GM23338 (cell line): ENCODE results near the gene OAS3. TPM values are rescaled to one million over a fixed set of nuclear protein-coding genes. Genes with fewer than 3 reads are reported as not detected.

Experiments
- ATAC-seq: fragments of 200-7000 bp; cut with Tn5 transposase; 3 replicates; pipeline ENCODE4 v1.9.1; 2020
- DNase-seq: peaks from one replicate; pipeline ENCODE4 v3.0.0-alpha.2; 2015; ENCODE audit warnings: low spot score
- H2AFZ ChIP-seq: fragments of 200-600 bp; sonication (generic); 2 replicates; pipeline ENCODE4 v1.8.0; 2016; ENCODE audit warnings: antibody characterized with exemption, mild to moderate bottlenecking, moderate library complexity
- H3F3A ChIP-seq: fragments of 200-600 bp; sonication (generic); replicated peaks from 2 replicates; pipeline ENCODE4 v1.8.0; 2017; ENCODE audit warnings: antibody characterized with exemption, mixed run types, low read depth
- H3K27ac ChIP-seq: fragments of 200-600 bp; sonication (generic); 2 replicates; pipeline ENCODE4 v1.6.1; 2016; ENCODE audit warnings: low read depth
- H3K27me3 ChIP-seq: fragments of 200-600 bp; sonication (generic); 2 replicates; pipeline ENCODE4 v1.8.0; 2016; ENCODE audit warnings: mild to moderate bottlenecking, mixed run types, moderate library complexity; ENCODE audit not compliant: insufficient read depth
- H3K36me3 ChIP-seq: fragments of 200-600 bp; sonication (generic); 2 replicates; pipeline ENCODE4 v1.8.0; 2016; ENCODE audit warnings: mild to moderate bottlenecking; ENCODE audit not compliant: insufficient read depth
- H3K4me1 ChIP-seq: fragments of 200-600 bp; sonication (generic); 2 replicates; pipeline ENCODE4 v1.8.0; 2016; ENCODE audit warnings: mild to moderate bottlenecking, moderate library complexity; ENCODE audit not compliant: insufficient read depth
- H3K4me2 ChIP-seq: fragments of 200-600 bp; sonication (generic); 2 replicates; pipeline ENCODE4 v1.7.1; 2017; ENCODE audit warnings: mixed run types
- H3K4me3 ChIP-seq: fragments of 200-600 bp; sonication (generic); 2 replicates; pipeline ENCODE4 v1.6.1; 2016; ENCODE audit warnings: mixed run types
- H3K79me2 ChIP-seq: fragments of 200-600 bp; sonication (generic); replicated peaks from 2 replicates; pipeline ENCODE4 v1.8.0; 2017; ENCODE audit warnings: mild to moderate bottlenecking; ENCODE audit not compliant: insufficient read depth
- H3K9me2 ChIP-seq: fragments of 200-600 bp; sonication (generic); 2 replicates; pipeline ENCODE4 v1.8.0; 2017; ENCODE audit not compliant: insufficient read depth
- H4K20me1 ChIP-seq: fragments of 200-600 bp; sonication (generic); replicated peaks from 2 replicates; pipeline ENCODE4 v1.8.0; 2017; ENCODE audit warnings: mild to moderate bottlenecking; ENCODE audit not compliant: insufficient read depth
- H3K27ac Mint-ChIP-seq: 2 replicates; pipeline ENCODE4 v1.8.0; 2020; ENCODE audit warnings: inconsistent platforms, mild to moderate bottlenecking, moderate library complexity, mixed read lengths
- H3K27me3 Mint-ChIP-seq: 3 replicates; pipeline ENCODE4 v1.8.0; 2022; ENCODE audit warnings: low read depth, mild to moderate bottlenecking, moderate library complexity, mixed read lengths, inconsistent platforms; ENCODE audit not compliant: insufficient read depth, poor library complexity
- H3K36me3 Mint-ChIP-seq: 3 replicates; pipeline ENCODE4 v1.8.0; 2021; ENCODE audit warnings: low read depth, mild to moderate bottlenecking, inconsistent platforms, moderate library complexity, mixed read lengths
- H3K4me1 Mint-ChIP-seq: 3 replicates; pipeline ENCODE4 v1.8.0; 2020; ENCODE audit warnings: mild to moderate bottlenecking, inconsistent platforms, mixed read lengths
- H3K4me3 Mint-ChIP-seq: 3 replicates; pipeline ENCODE4 v1.8.0; 2021; ENCODE audit warnings: moderate library complexity, mild to moderate bottlenecking, inconsistent platforms, mixed read lengths
- H3K9me3 Mint-ChIP-seq: 3 replicates; pipeline ENCODE4 v1.8.0; 2020; ENCODE audit warnings: moderate library complexity, mild to moderate bottlenecking, inconsistent platforms, mixed read lengths
- CREB1 ChIP-seq: fragments of 250-450 bp; sonication (Bioruptor Pico); IDR thresholded peaks from 2 replicates; pipeline ENCODE4 v1.5.0; 2020; ENCODE audit warnings: low read depth, mild to moderate bottlenecking, moderate library complexity
- ETS1 ChIP-seq: IDR thresholded peaks from 2 replicates; pipeline ENCODE4 v1.6.1; 2016; ENCODE audit warnings: antibody characterized with exemption
- EZH2 ChIP-seq: fragments of 200-600 bp; sonication (generic); IDR thresholded peaks from one replicate; pipeline ENCODE4 v1.8.0; 2017; ENCODE audit warnings: antibody characterized with exemption, mild to moderate bottlenecking, low read depth; ENCODE audit not compliant: unreplicated experiment
- JUNB ChIP-seq: IDR thresholded peaks from one replicate; pipeline ENCODE4 v1.6.1; 2016; ENCODE audit warnings: antibody characterized with exemption; ENCODE audit not compliant: unreplicated experiment
- REST ChIP-seq: IDR thresholded peaks from one replicate; pipeline ENCODE4 v1.6.1; 2018; ENCODE audit warnings: antibody characterized with exemption; ENCODE audit not compliant: unreplicated experiment
- STAT1 ChIP-seq: IDR thresholded peaks from one replicate; pipeline ENCODE4 v1.6.1; 2016; ENCODE audit warnings: antibody characterized with exemption; ENCODE audit not compliant: unreplicated experiment
- ZNF331 ChIP-seq: fragments of 250-450 bp; sonication (Bioruptor Pico); IDR thresholded peaks from 2 replicates; pipeline ENCODE4 v1.5.0; 2020; ENCODE audit warnings: low read depth, mild to moderate bottlenecking, moderate library complexity
- ZNF462 ChIP-seq: fragments of 250-450 bp; sonication (Bioruptor Pico); IDR thresholded peaks from 2 replicates; pipeline ENCODE4 v1.5.0; 2020; ENCODE audit warnings: mild to moderate bottlenecking, moderate library complexity
- polyA plus RNA-seq: library from polyadenylated mRNA; unstranded; fragments of >200 nt; fragmentation: Nextera tagmentation; extraction: Ambion mirVana; gene quantifications from 2 replicates; pipeline ENCODE4 v1.2.1, GENCODE V29; 2016
- total RNA-seq: library from RNA; depleted of rRNA; stranded (reverse); fragments of >200 nt; shearing (Covaris generic); gene quantifications from 2 replicates; pipeline ENCODE4 v1.2.3, GENCODE V29; 2014

Gene OAS3
- total and polyA plus RNA-seq, 2 experiments from 2014 or later, result 0.27 to 1.4 TPM

GRCh38 chr12:112971248-112971647 is 33.0 kb downstream of the OAS3 start (continued):
- TF ChIP-seq ZNF331 (CRISPR knock-in tag), result no peak
- no peak for TF ChIP-seq JUNB
- TF ChIP-seq STAT1, result no peak
- no peak for TF ChIP-seq REST
- TF ChIP-seq EZH2, result no peak
- TF ChIP-seq CREB1 (CRISPR knock-in tag), result no peak

GRCh38 chr12:112973011-112973735 is 34.9 kb downstream of the OAS3 start:
- no peaks in the 10 kb centered on the region for H3K79me2 ChIP-seq
- ATAC-seq, result no peak
- no peak overlapping the region for H3K27ac ChIP-seq

More at GRCh38 chr12:112973011-112973735, 34.9 kb downstream of the OAS3 start:
- H2AFZ ChIP-seq, result no peak overlapping the region
- 0 out of 2 replicates have a peak, but pooled peaks cover 5% of the 10 kb centered on the region for H3K9me2 ChIP-seq
- no peaks in the 10 kb centered on the region for H3K4me1 Mint-ChIP-seq
- no peak for TF ChIP-seq ZNF331 (CRISPR knock-in tag)
- no peak for TF ChIP-seq ETS1
- no peak for TF ChIP-seq STAT1
- TF ChIP-seq ZNF462, result no peak
- no peak for TF ChIP-seq JUNB
- TF ChIP-seq CREB1 (CRISPR knock-in tag), result no peak
- no peaks in the 10 kb centered on the region for H3K4me1 ChIP-seq
- no peaks in the 10 kb centered on the region for H3K36me3 ChIP-seq
- H3K27me3 ChIP-seq, result no peaks in the 10 kb centered on the region
- H4K20me1 ChIP-seq, result no peaks in the 10 kb centered on the region
- H3K4me3 ChIP-seq, result no peak overlapping the region
- H3K27ac Mint-ChIP-seq, result no peak overlapping the region
- H3K36me3 Mint-ChIP-seq, result no peaks in the 10 kb centered on the region
- no peaks in the 10 kb centered on the region for H3F3A ChIP-seq
- no peak overlapping the region for H3K4me3 Mint-ChIP-seq
- H3K9me3 Mint-ChIP-seq, result no peaks in the 10 kb centered on the region
- DNase-seq, result no peak
- H3K27me3 Mint-ChIP-seq, result peaks cover 11% of the 10 kb centered on the region
- no peak overlapping the region for H3K4me2 ChIP-seq
